Endothelial cell of umbilical vein (primary cell): ENCODE measurements around the gene EFTUD2. TPM values are rescaled to one million over a fixed set of nuclear protein-coding genes. Genes with fewer than 3 reads are reported as not detected.

ENCODE experiments used
- BruUV-seq: library from RNA; stranded (reverse); fragments of 400-500 nt; replicated peaks from 2 replicates; lab custom pipeline; 2021; lab: Mats Ljungman, UMichigan
- CTCF ChIA-PET: fragments of 300-600, 350-600 bp; sonication (Branson Sonifier 250); formaldehyde crosslinking; loops from one replicate; lab custom pipeline; 2021; ENCODE audit warnings: antibody characterized with exemption, inconsistent platforms; lab: Charles Lee
- POLR2A ChIA-PET: fragments of 300-600, 350-600 bp; sonication (Branson Sonifier 250); formaldehyde crosslinking; loops from one replicate; lab custom pipeline; 2021; ENCODE audit warnings: antibody characterized with exemption, inconsistent platforms; lab: Charles Lee
- DNase-seq: peaks from one replicate; pipeline ENCODE4 v3.0.0-alpha.2; 2011; ENCODE audit warnings: low read depth, low spot score
- FAIRE-seq: peaks from 2 replicates; lab custom pipeline; 2011; peaks lifted over from hg19 to GRCh38; lab: Jason Lieb, UNC
- H2AFZ ChIP-seq: 2 replicates; pipeline ENCODE4 v1.6.0; 2012; ENCODE audit warnings: low read depth, low read length, control low read depth, inconsistent platforms
- H3K27ac ChIP-seq: 2 replicates; pipeline ENCODE4 v1.5.1; 2011; ENCODE audit warnings: low read depth, mild to moderate bottlenecking, control low read depth, low read length, moderate library complexity; ENCODE audit not compliant: insufficient read depth
- H3K27me3 ChIP-seq, 2 experiments: 2 replicates each; pipeline versions ENCODE4 v1.6.0 to v1.6.1; 2011; ENCODE audit warnings: low read length in 2 of 2, mixed read lengths in 1 of 2; ENCODE audit not compliant: control insufficient read depth in 2 of 2, insufficient read depth in 2 of 2
- H3K36me3 ChIP-seq, 2 experiments: 2 replicates in 1 of 2; 3 replicates in 1 of 2; pipeline ENCODE4 v1.5.1; 2011; ENCODE audit warnings: low read length in 2 of 2, mild to moderate bottlenecking in 1 of 2, moderate library complexity in 1 of 2; ENCODE audit not compliant: control insufficient read depth in 2 of 2, insufficient read depth in 2 of 2; ENCODE audit errors: extremely low read depth in 1 of 2
- H3K4me1 ChIP-seq: 3 replicates; pipeline ENCODE4 v1.5.1; 2011; ENCODE audit warnings: mild to moderate bottlenecking, low read length; ENCODE audit not compliant: control insufficient read depth, insufficient read depth; ENCODE audit errors: extremely low read depth
- H3K4me2 ChIP-seq: 2 replicates; pipeline ENCODE4 v1.6.1; 2011; ENCODE audit warnings: low read length, control low read depth, mixed read lengths; ENCODE audit not compliant: insufficient read depth
- H3K4me3 ChIP-seq, 3 experiments: fragments of 200-600 bp in 1 of 3; sonication (generic), shearing (Covaris generic) in 1 of 3; replicated peaks in 1 of 3; 2 replicates each; pipeline ENCODE4 v1.5.1; 2011 to 2016; ENCODE audit warnings: control low read depth in 3 of 3, low read length in 3 of 3, mild to moderate bottlenecking in 2 of 3, inconsistent platforms in 1 of 3, low read depth in 1 of 3, moderate library complexity in 1 of 3; ENCODE audit not compliant: insufficient read depth in 1 of 3
- H3K79me2 ChIP-seq: 2 replicates; pipeline ENCODE4 v1.6.0; 2012; ENCODE audit warnings: low read length, inconsistent platforms; ENCODE audit not compliant: control insufficient read depth, insufficient read depth
- H3K9ac ChIP-seq: replicated peaks from 2 replicates; pipeline ENCODE3; 2011; ENCODE audit warnings: low read length, control low read depth; ENCODE audit not compliant: insufficient read depth; ENCODE audit errors: extremely low read depth
- H3K9me1 ChIP-seq: replicated peaks from 3 replicates; pipeline ENCODE4 v1.6.0; 2011; ENCODE audit warnings: mild to moderate bottlenecking, low read length; ENCODE audit not compliant: control insufficient read depth, insufficient read depth; ENCODE audit errors: extremely low read depth
- H3K9me3 ChIP-seq: replicated peaks from 2 replicates; pipeline ENCODE4 v1.5.1; 2012; ENCODE audit warnings: low read length, inconsistent platforms; ENCODE audit not compliant: control insufficient read depth, insufficient read depth
- H4K20me1 ChIP-seq: replicated peaks from 2 replicates; pipeline ENCODE3; 2011; ENCODE audit warnings: mild to moderate bottlenecking, low read length; ENCODE audit not compliant: control insufficient read depth, insufficient read depth; ENCODE audit errors: extremely low read depth
- CTCF ChIP-seq, 2 donors: IDR thresholded peaks; 1 replicate in 1 of 2; 2 replicates in 1 of 2; pipeline ENCODE4 v1.5.1; 2011; ENCODE audit warnings: low read length in 2 of 2, mild to moderate bottlenecking in 2 of 2, moderate library complexity in 2 of 2, control low read depth in 1 of 2, inconsistent platforms in 1 of 2, low read depth in 1 of 2; ENCODE audit not compliant: insufficient read depth in 1 of 2; ENCODE audit errors: extremely low read depth in 1 of 2
- EZH2 ChIP-seq: IDR thresholded peaks from 2 replicates; pipeline ENCODE4 v1.6.1; 2012; ENCODE audit warnings: borderline replicate concordance, low read depth, mild to moderate bottlenecking, moderate library complexity, low read length, inconsistent platforms; ENCODE audit not compliant: severe bottlenecking
- GATA2 ChIP-seq: IDR thresholded peaks from 2 replicates; pipeline ENCODE4 v1.7.0; 2011; ENCODE audit warnings: low read depth, mild to moderate bottlenecking, moderate library complexity, mixed read lengths, low read length; ENCODE audit not compliant: insufficient read length, insufficient read depth
- MYC ChIP-seq: IDR thresholded peaks from one replicate; pipeline ENCODE4 v1.6.1; 2011; ENCODE audit warnings: mild to moderate bottlenecking, low read depth, low read length
- POLR2AphosphoS5 ChIP-seq: IDR thresholded peaks from 2 replicates; pipeline ENCODE4 v1.6.1; 2012; ENCODE audit warnings: low read depth, mild to moderate bottlenecking, control low read depth, low read length, moderate library complexity; ENCODE audit not compliant: insufficient read depth
- dilution Hi-C: fragments of 300-500 bp; cut with MboI; formaldehyde crosslinking; loops from one replicate; pipeline ENCODE4 v1.15.0; 2019; ENCODE audit warnings: low sequenced_read_pairs; ENCODE audit not compliant: extremely low pct_ligation_motif_present
- intact Hi-C: fragments of 100-400 bp; cut with micrococcal nuclease; formaldehyde crosslinking; loops from one replicate; pipeline ENCODE4 v1.10.0; 2022
- polyA plus RNA-seq, 4 experiments: library from polyadenylated mRNA; depleted of rRNA in 3 of 4; stranded (reverse) in 3 of 4; unstranded in 1 of 4; fragments of >200 nt; gene quantifications; 2 replicates each; pipeline versions ENCODE4 v1.2.1 to v1.2.3, GENCODE V29; 2011 to 2012; ENCODE audit warnings: missing spikeins in 1 of 4
- total RNA-seq: library from RNA; stranded (reverse); gene quantifications from 2 replicates; pipeline ENCODE4 v1.2.3, GENCODE V29; 2021

The EFTUD2 gene
- total and polyA plus RNA-seq, 2 donors (not counting 3 experiments of a cell fraction or from before 2014, with no cell fraction given): 125 to 170 TPM

- dilution Hi-C loops: no loop called here
- no peak overlapping the region for H3K4me3 ChIP-seq
- H3K36me3 ChIP-seq: peaks cover 3 to 14% of the 10 kb centered on the region in 2 experiments
- BruUV-seq: no TSS peak
- TF ChIP-seq GATA2: no peak
- TF ChIP-seq POLR2AphosphoS5: no peak
- TF ChIP-seq CTCF (IDR thresholded peaks at IDR 0.05; ENCODE audit: extremely low read depth in 1 of 2, insufficient read depth in 1 of 2, low read depth in 1 of 2, low read length in 2 of 2): peak in 1 of 2 donors; percentile 4
- TF ChIP-seq EZH2: no peak
- TF ChIP-seq MYC: no peak
- H3K4me2 ChIP-seq: no peak overlapping the region
- H3K9me1 ChIP-seq: no peaks in the 10 kb centered on the region
- ChIA-PET CTCF (interaction anchor here (1.4 to 2.2 kb wide), 2 partner anchors 10 to 16 kb away, joined by 3 to 7 read pairs; no protein-coding TSS in a partner anchor), POLR2A (no interaction called here)
- DNase-seq (no peak), FAIRE-seq (no peak)
- intact Hi-C loops: no loop called here
- H3K9me3 ChIP-seq: no peaks in the 10 kb centered on the region
- no peaks in the 10 kb centered on the region for H3K27me3 ChIP-seq
- H3K79me2 ChIP-seq: peaks cover 75% of the 10 kb centered on the region
- no peak overlapping the region for H3K27ac ChIP-seq
- peaks cover 7% of the 10 kb centered on the region for H3K4me1 ChIP-seq
- no peak overlapping the region for H3K9ac ChIP-seq
- H2AFZ ChIP-seq: no peak overlapping the region
- no peaks in the 10 kb centered on the region for H4K20me1 ChIP-seq
These were observed 4.6 kb downstream of the EFTUD2 start for GRCh38 chr17:44894642-44895041.

GRCh38 chr17:44892250-44892649 is 7.0 kb downstream of the EFTUD2 start:
- ChIA-PET POLR2A (no interaction called here), CTCF (interaction anchor here (0.7 to 2.1 kb wide), 3 partner anchors 9 to 130 kb away, joined by 3 to 12 read pairs (median 3); no protein-coding TSS in a partner anchor)
- TF ChIP-seq MYC (no peak), GATA2 (no peak)
- DNase-seq (no peak), FAIRE-seq (no peak)
- no peak overlapping the region for H3K4me3 ChIP-seq
- H3K9me1 ChIP-seq: peaks cover 3% of the 10 kb centered on the region
- no peak overlapping the region for H3K27ac ChIP-seq
- no peaks in the 10 kb centered on the region for H3K4me1 ChIP-seq
- no peak overlapping the region for H2AFZ ChIP-seq
- H3K9me3 ChIP-seq: no peaks in the 10 kb centered on the region
- H3K27me3 ChIP-seq: no peaks in the 10 kb centered on the region
- no peak overlapping the region for H3K9ac ChIP-seq
- intact Hi-C loops: no loop called here
- H3K4me2 ChIP-seq: no peak overlapping the region
- no TSS peak for BruUV-seq
- peaks cover 10 to 18% of the 10 kb centered on the region in 2 experiments for H3K36me3 ChIP-seq
- H4K20me1 ChIP-seq: no peaks in the 10 kb centered on the region
- peaks cover 80% of the 10 kb centered on the region for H3K79me2 ChIP-seq
- dilution Hi-C loops: no loop called here
